ENCODE measurements around the gene GDI1. TPM values are rescaled to one million over a fixed set of nuclear protein-coding genes. Genes with fewer than 3 reads are reported as not detected.

Gene GDI1
- total RNA-seq, 1 experiment from 2014 or later: 96.1 TPM

DNA sequence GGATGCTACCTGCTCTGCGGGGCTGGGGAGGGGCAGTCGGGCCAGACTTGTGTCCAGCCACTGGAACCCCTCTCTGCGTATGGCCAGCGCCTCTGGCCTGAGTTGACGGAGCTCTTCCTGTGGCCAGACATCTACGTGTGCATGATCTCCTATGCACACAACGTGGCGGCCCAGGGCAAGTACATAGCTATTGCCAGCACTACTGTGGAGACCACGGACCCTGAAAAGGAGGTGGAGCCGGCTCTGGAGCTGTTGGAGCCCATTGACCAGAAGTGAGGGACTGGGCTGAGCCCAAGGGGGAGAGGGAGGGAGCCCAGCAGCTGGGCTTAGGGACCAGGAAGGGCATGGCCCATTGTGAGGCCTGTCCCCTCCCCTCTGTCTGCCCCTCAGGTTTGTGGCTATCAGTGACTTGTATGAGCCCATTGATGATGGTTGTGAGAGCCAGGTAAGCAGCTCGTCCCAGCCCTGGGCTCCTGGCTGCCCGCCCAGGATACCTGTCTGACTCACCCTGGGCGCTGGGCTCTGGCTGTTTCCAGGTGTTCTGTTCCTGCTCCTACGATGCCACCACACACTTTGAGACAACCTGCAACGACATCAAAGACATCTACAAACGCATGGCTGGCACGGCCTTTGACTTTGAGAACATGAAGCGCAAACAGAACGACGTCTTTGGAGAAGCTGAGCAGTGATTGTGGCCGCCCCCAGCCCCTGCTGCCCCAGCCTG is 5.2 kb downstream of the GDI1 start:
- H4K20me1 ChIP-seq (ENCODE audit: low read length): peaks cover 11% of the 10 kb centered on the region
- TSS peak; percentile 28 for BruUV-seq (replicated peaks)
- H3K27ac ChIP-seq (ENCODE audit: low read length): no peak overlapping the region
- DNase-seq: peak; percentile 74
- POLR2A ChIA-PET (ENCODE audit: unreplicated experiment): no interaction called here
- H3K27me3 ChIP-seq (ENCODE audit: low read length): no peaks in the 10 kb centered on the region
- H3K9me3 ChIP-seq (ENCODE audit: low read length): no peaks in the 10 kb centered on the region
- CTCF ChIA-PET: no interaction called here
- peaks cover 35% of the 10 kb centered on the region for H3K4me1 ChIP-seq (ENCODE audit: insufficient read depth, low read length)
- intact Hi-C loops (cut with micrococcal nuclease): loop anchor here (5.0 kb wide), 1 partner anchor 35 kb away; the partner anchor contains the start of gene LAGE3
- H3K4me2 ChIP-seq (ENCODE audit: low read length): no peak overlapping the region
- H3K9me2 ChIP-seq (replicated peaks; ENCODE audit: low read length): no peaks in the 10 kb centered on the region
- H3K4me3 ChIP-seq (ENCODE audit: low read length): no peak overlapping the region
- no peak overlapping the region for H2AFZ ChIP-seq (ENCODE audit: low read length)
- H3F3A ChIP-seq (ENCODE audit: low read length, unreplicated experiment): no peaks in the 10 kb centered on the region
- TF ChIP-seq, protein P1, sequence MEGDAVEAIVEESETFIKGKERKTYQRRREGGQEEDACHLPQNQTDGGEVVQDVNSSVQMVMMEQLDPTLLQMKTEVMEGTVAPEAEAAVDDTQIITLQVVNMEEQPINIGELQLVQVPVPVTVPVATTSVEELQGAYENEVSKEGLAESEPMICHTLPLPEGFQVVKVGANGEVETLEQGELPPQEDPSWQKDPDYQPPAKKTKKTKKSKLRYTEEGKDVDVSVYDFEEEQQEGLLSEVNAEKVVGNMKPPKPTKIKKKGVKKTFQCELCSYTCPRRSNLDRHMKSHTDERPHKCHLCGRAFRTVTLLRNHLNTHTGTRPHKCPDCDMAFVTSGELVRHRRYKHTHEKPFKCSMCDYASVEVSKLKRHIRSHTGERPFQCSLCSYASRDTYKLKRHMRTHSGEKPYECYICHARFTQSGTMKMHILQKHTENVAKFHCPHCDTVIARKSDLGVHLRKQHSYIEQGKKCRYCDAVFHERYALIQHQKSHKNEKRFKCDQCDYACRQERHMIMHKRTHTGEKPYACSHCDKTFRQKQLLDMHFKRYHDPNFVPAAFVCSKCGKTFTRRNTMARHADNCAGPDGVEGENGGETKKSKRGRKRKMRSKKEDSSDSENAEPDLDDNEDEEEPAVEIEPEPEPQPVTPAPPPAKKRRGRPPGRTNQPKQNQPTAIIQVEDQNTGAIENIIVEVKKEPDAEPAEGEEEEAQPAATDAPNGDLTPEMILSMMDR (conservative IDR thresholded peaks at IDR 0.05; ENCODE audit: low read depth, low read length): no peak
- TF ChIP-seq EZH2phosphoT487 (IDR thresholded peaks at IDR 0.05; ENCODE audit: borderline replicate concordance, low read length) (no peak), EZH2 (IDR thresholded peaks at IDR 0.05; ENCODE audit: low read length, unreplicated experiment) (no peak)
- peaks cover 54% of the 10 kb centered on the region for H3K79me2 ChIP-seq (ENCODE audit: low read length)
- peaks cover 4% of the 10 kb centered on the region; the same call in 1 of the 2 replicates for H3K36me3 ChIP-seq (ENCODE audit: low read depth, low read length)
- ATAC-seq: no peak; the same call in 1 of the 2 replicates
- H3K9ac ChIP-seq (ENCODE audit: low read length): no peak overlapping the region

DNA sequence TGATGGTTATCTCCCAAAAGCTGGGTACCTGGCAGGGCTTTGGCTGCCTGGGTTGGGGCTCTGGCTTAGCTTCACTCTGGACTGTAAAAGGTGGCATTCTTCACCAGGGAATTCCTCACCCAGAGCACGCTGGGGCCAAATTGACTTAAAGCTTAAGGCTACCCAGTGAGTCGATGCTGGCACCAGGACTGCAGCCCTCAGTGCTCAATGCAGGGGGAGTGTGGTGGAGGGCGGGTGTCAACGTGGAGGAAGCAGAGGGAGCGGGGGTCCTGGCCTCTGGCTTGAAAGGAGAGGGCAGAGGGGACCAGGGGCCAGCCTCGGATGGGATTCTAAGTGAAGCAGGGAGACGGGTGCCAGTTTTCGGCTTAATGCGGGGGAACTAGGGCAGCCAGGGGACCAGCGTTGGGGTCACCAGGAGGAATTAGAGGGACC is 6.5 kb downstream of the GDI1 start:
- Histone ChIP-seq H3K9me3 (ENCODE audit: low read length) (no peaks in the 10 kb centered on the region), H3K36me3 (ENCODE audit: low read depth, low read length) (peaks cover 4% of the 10 kb centered on the region; the same call in 1 of the 2 replicates), H3K27ac (ENCODE audit: low read length) (0 out of 2 replicates have a peak overlapping the region, but pooled peaks have one; percentile 18), H3K27me3 (ENCODE audit: low read length) (no peaks in the 10 kb centered on the region), H4K20me1 (ENCODE audit: low read length) (0 out of 2 replicates have a peak, but pooled peaks cover 4% of the 10 kb centered on the region), H3K9ac (ENCODE audit: low read length) (0 out of 2 replicates have a peak overlapping the region, but pooled peaks have one; percentile 25), H3K4me3 (ENCODE audit: low read length) (peak overlapping the region; percentile 60; the same call in 1 of the 2 replicates), H2AFZ (ENCODE audit: low read length) (no peak overlapping the region), H3K4me1 (ENCODE audit: insufficient read depth, low read length) (peaks cover 28% of the 10 kb centered on the region), H3F3A (ENCODE audit: low read length, unreplicated experiment) (no peaks in the 10 kb centered on the region), H3K79me2 (ENCODE audit: low read length) (peaks cover 41% of the 10 kb centered on the region), H3K4me2 (ENCODE audit: low read length) (peak overlapping the region; percentile 80), H3K9me2 (replicated peaks; ENCODE audit: low read length) (no peaks in the 10 kb centered on the region)
- DNase-seq (peak; percentile 5), ATAC-seq (peak; percentile 46)
- BruUV-seq (replicated peaks): no TSS peak
- intact Hi-C loops (cut with micrococcal nuclease): loop anchor here (5.0 kb wide), 1 partner anchor 34 kb away; the partner anchor contains the start of gene LAGE3
- TF ChIP-seq, protein P1 (conservative IDR thresholded peaks at IDR 0.05; ENCODE audit: low read depth, low read length): no peak
- no peak for TF ChIP-seq EZH2 (IDR thresholded peaks at IDR 0.05; ENCODE audit: low read length, unreplicated experiment)
- no peak for TF ChIP-seq EZH2phosphoT487 (IDR thresholded peaks at IDR 0.05; ENCODE audit: borderline replicate concordance, low read length)
- ChIA-PET CTCF (no interaction called here), POLR2A (ENCODE audit: unreplicated experiment) (no interaction called here)

All from PC-3 (cell line).